ENCODE results near the gene IL23R.

- TF ChIP-seq CTCF (IDR thresholded peaks at IDR 0.05) (no peak), POLR2AphosphoS5 (IDR thresholded peaks at IDR 0.05; ENCODE audit: low read depth, low read length) (no peak), REST (IDR thresholded peaks at IDR 0.05; ENCODE audit: insufficient read depth in 1 of 2, low read depth in 2 of 2, low read length in 1 of 2) (no peak), SIN3A (IDR thresholded peaks at IDR 0.05; ENCODE audit: borderline replicate concordance, insufficient read depth, low read depth, low read length) (no peak)
These were observed 47.6 kb upstream of the IL23R start for GRCh38 chr1:67118646-67119045.
